ENCODE data around the gene HSPD1. TPM values are rescaled to one million over a fixed set of nuclear protein-coding genes. Genes with fewer than 3 reads are reported as not detected.

The HSPD1 gene
- total and polyA plus RNA-seq, 7 donors: 98.9 to 313 (median 121) TPM

- WGBS, 2 donors: 12 to 48% methylated on average over 2 of the region's 2 CpGs
- peaks cover 0 to 48% (median 40%) of the 10 kb centered on the region in 4 donors for H3K4me1 ChIP-seq
Observed at GRCh38 chr2:197497326-197497725, 2.3 kb downstream of the HSPD1 start.

DNA sequence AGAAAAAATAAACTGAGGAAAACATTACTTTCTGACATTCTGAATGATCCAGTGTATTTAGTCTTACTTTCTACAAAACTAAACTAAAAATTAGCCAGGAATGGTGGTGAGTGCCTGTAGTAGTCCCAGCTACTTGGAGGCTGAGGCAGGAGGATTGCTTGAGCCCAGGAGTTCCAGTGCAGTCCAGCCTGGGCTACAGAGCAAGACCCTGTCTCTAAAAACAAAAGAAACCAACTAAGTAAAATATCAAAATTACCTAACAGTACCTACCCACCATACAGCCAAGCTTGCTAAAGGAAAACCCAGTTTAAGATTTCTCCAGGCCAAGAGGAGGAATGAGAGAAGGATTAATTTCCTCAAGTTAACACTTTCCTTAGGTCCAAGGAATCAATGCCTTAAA lies 2.9 kb downstream of the HSPD1 start:
- no peak for DNase-seq
- Histone ChIP-seq H3K9me3 (no peaks in the 10 kb centered on the region), H3K27ac (no peak overlapping the region), H3K36me3 (peaks cover 34 to 64% (median 43%) of the 10 kb centered on the region in 4 donors), H3K4me1 (peaks cover 0 to 42% (median 34%) of the 10 kb centered on the region in 4 donors), H3K27me3 (no peaks in the 10 kb centered on the region), H3K4me3 (no peak overlapping the region)
- TF ChIP-seq POLR2AphosphoS5 (IDR thresholded peaks at IDR 0.05) (no peak), EP300 (IDR thresholded peaks at IDR 0.05) (no peak), POLR2A (IDR thresholded peaks at IDR 0.05) (no peak)
- TF ChIP-seq, protein P1, sequence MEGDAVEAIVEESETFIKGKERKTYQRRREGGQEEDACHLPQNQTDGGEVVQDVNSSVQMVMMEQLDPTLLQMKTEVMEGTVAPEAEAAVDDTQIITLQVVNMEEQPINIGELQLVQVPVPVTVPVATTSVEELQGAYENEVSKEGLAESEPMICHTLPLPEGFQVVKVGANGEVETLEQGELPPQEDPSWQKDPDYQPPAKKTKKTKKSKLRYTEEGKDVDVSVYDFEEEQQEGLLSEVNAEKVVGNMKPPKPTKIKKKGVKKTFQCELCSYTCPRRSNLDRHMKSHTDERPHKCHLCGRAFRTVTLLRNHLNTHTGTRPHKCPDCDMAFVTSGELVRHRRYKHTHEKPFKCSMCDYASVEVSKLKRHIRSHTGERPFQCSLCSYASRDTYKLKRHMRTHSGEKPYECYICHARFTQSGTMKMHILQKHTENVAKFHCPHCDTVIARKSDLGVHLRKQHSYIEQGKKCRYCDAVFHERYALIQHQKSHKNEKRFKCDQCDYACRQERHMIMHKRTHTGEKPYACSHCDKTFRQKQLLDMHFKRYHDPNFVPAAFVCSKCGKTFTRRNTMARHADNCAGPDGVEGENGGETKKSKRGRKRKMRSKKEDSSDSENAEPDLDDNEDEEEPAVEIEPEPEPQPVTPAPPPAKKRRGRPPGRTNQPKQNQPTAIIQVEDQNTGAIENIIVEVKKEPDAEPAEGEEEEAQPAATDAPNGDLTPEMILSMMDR (IDR thresholded peaks at IDR 0.05): no peak
- intact Hi-C loops (cut with DNase I): loop anchor here (5.0 kb wide), 1 partner anchor 59 kb away; the partner anchor contains the start of gene SF3B1

More at GRCh38 chr2:197497326-197497725, 2.3 kb downstream of the HSPD1 start:
- TF ChIP-seq, protein P1 (IDR thresholded peaks at IDR 0.05): no peak
- no peak for TF ChIP-seq POLR2A (IDR thresholded peaks at IDR 0.05)
- TF ChIP-seq POLR2AphosphoS5 (IDR thresholded peaks at IDR 0.05): no peak
- no peak for TF ChIP-seq EP300 (IDR thresholded peaks at IDR 0.05)
- intact Hi-C loops (cut with DNase I): loop anchor here (5.0 kb wide), 1 partner anchor 60 kb away; the partner anchor contains the start of gene SF3B1
- no peak overlapping the region for H3K4me3 ChIP-seq
- no peak overlapping the region for H3K27ac ChIP-seq
- H3K27me3 ChIP-seq: no peaks in the 10 kb centered on the region
- peaks cover 28 to 64% (median 37%) of the 10 kb centered on the region in 4 donors for H3K36me3 ChIP-seq
- DNase-seq: no peak
- H3K9me3 ChIP-seq: no peaks in the 10 kb centered on the region

DNA sequence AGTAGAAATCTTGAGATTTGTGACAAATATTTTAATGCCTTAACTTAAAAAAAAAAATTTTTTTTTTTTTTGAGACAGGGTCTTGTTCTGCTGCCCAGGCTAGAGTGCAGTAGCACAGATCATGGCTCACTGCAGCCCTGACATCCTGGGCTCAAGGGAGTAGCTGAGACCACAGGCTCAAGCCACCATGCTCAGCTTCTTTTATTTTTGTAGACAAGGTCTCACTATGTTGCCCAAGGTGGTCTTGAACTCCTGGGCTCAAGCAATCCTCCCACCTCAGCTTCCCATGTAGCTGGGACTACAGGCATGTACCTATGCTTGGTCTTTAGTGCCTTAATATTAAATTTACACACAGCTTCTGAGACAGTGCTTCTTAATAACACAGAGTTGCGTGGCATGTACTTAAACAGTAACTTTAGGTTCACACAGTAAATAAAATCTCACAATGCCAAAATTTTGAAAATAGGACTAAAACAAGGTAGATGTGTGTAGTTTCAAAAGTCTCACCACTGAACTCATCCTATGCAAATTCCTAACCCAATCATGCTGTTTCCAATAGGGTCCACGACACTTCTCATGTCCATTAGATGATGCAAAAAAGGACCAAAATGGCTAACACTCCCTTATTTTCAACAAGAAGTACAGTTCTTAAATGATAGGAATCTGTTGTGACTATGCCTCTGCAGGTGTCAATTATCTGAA lies 4.1 kb downstream of the HSPD1 start:
- intact Hi-C loops (cut with DNase I): loop anchor here (5.0 kb wide), 1 partner anchor 58 kb away; the partner anchor contains the start of gene SF3B1
- Histone ChIP-seq H3K9me3 (no peaks in the 10 kb centered on the region), H3K4me3 (no peak overlapping the region), H3K4me1 (peaks cover 0 to 36% (median 28%) of the 10 kb centered on the region in 4 donors), H3K36me3 (peaks cover 41 to 73% (median 53%) of the 10 kb centered on the region in 4 donors), H3K27ac (no peak overlapping the region), H3K27me3 (no peaks in the 10 kb centered on the region)
- no peak for TF ChIP-seq EP300 (IDR thresholded peaks at IDR 0.05)
- TF ChIP-seq, protein P1 (IDR thresholded peaks at IDR 0.05): no peak
- no peak for TF ChIP-seq POLR2A (IDR thresholded peaks at IDR 0.05)
- TF ChIP-seq POLR2AphosphoS5 (IDR thresholded peaks at IDR 0.05): no peak
- no peak for DNase-seq
- WGBS, 2 donors: 87 to 90% methylated on average over 2 of the region's 2 CpGs

DNA sequence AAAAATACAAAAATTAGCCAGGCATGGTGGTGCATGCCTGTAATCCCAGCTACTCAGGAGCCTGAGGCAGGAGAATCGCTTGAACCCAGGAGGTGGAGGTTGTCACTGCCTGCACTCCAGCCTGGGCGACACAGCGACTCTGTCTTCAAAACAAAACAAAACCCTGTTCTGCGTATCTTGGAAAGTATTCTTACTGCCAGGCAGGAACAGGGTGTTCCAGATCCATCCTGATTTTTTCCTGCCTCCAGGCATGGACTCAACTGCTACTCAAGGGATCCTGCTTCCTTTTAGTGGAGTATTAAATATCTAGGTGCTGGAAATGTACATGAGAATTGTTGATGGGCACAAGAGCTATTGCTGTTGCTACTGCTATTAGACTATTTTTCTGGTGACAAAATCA lies 12.3 kb downstream of the HSPD1 start:
- DNase-seq: no peak
- Histone ChIP-seq H3K36me3 (peaks cover 45 to 84% (median 54%) of the 10 kb centered on the region in 4 donors), H3K27ac (no peak overlapping the region), H3K4me1 (no peaks in the 10 kb centered on the region), H3K9me3 (peaks cover 0 to 7% (median 4%) of the 10 kb centered on the region in 4 donors), H3K4me3 (no peak overlapping the region), H3K27me3 (no peaks in the 10 kb centered on the region)
- intact Hi-C loops (cut with DNase I): no loop called here
- 94 to 97% methylated on average over 4 of the region's 4 CpGs for WGBS, 2 donors
- TF ChIP-seq EP300 (IDR thresholded peaks at IDR 0.05): no peak
- TF ChIP-seq POLR2AphosphoS5 (IDR thresholded peaks at IDR 0.05): no peak
- TF ChIP-seq, protein P1 (IDR thresholded peaks at IDR 0.05): no peak
- no peak for TF ChIP-seq POLR2A (IDR thresholded peaks at IDR 0.05)
